HG03025 (cell line): ENCODE data around the gene RCAN1.
"Not testable (repeated sequence)": the region's sequence is repeated elsewhere in the genome, so short reads cannot be mapped to it uniquely, and the experiment has no call there.

Experiments used
- ATAC-seq: cut with Tn5 transposase; IDR thresholded peaks from one replicate; pipeline ENCODE4 v1.9.1; 2021; ENCODE audit warnings: mild to moderate bottlenecking, moderate library complexity; ENCODE audit not compliant: unreplicated experiment, low FRiP score

The RCAN1 gene

DNA sequence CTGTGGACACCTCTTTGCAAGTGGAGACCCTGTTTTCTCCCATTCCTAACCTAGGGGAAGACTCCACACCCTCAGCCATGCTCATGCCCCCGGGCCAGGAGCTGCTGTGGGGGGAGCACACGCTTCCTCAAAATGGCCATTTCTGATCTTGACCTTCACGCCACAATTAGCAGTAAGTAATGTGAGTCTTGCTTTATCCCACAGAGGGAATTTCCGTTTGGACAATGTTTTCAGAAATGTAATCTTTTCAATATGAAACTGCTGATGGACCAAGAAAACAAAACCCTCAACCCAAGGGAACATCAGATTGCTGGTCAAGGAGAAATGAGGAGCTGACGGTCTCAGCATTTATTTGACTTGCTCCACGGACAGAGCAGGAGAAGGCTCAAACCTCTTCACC lies 94.6 kb downstream of the RCAN1 start:
- ATAC-seq = no peak

DNA sequence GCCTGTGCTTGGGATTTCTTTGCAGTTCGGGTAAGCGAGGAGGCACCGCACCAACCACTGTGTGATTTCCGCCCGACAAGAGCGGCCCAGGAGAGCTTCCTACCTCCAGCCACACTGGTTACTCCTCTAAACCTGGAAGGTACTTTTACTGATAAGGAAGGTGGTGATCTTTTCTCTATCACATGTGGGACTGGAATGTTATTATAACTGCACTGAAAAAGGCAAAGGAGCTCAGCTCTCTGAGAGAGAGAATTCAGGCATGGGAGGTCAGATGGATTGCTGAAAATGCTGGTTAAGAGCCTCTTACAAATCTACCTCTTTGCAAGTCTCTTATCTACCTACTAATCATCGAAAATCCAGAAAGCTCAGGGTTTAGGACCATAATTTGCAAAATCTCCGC lies 95.2 kb downstream of the RCAN1 start:
- ATAC-seq = no peak

DNA sequence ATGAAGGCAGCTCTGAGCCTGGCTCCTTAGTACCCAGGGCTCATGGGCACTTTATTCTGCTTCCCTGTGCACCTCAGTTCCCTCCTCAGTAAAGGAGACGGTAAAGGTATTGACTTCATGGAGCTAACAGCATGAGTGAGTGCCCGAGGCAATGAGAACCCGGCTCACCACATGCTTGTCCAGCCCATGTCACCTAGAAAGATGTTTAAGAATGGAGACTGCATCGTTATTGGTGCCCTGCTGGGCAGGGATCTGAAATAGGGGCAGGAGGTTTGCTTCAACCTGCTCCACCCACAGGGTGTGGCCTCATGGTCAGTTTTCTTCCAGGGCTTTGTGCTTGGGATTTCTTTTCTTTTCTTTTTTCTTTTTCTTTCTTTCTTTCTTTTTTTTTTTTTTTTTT lies 95.9 kb downstream of the RCAN1 start:
- ATAC-seq = no peak

DNA sequence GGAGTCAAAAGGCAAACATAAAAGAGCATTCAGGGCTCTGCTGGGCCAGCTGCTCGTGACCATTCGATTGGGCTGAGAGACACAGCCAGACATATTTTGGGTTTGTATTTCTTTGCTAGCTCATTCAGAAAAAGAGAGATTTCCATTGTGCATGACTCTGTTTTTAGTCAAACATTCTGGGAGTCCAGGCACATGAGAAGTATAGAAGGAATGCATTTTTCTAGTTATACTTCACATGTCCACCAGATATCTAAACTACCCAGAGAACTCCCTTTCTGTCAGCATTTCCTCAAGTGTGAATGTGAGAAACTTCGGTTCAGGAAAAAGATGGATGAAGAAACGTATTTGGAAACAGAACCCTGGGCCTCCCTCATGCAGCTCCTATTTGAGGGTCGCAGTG lies 96.6 kb downstream of the RCAN1 start:
- no peak for ATAC-seq

DNA sequence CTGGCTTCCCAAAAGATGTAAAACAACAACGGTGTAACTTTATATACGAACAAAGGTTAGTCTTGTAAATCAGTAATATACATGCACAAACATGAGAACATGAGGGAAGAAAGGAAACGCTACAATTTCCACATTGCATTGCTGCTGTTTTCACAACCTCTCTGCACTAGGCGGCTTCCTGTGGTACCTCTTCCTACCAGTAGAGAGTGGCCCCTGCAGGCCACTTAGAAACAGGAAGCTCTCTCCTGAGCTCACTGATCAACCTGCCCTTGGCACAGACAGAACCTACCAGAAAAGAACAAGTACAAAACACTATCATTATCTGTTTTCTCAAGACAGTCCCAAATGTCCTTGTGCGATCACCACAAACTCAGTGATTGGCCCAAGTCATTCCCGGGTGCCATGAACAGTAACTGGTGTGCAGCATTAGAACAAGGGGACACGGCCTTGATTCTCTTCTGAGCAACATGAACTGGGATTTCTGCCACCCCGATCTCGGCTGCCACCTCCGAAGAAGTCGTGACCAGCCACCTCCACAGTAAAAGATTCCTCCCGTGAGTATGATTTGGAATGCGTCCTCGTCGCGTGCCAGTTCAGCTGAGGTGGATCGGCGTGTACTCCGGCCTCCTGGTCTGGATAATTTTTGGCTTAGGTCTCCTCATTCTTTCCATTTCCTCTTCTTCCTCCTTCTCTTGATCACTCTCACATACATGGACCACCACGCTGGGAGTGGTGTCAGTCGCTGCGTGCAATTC lies 97.2 kb downstream of the RCAN1 start:
- ATAC-seq = no peak

DNA sequence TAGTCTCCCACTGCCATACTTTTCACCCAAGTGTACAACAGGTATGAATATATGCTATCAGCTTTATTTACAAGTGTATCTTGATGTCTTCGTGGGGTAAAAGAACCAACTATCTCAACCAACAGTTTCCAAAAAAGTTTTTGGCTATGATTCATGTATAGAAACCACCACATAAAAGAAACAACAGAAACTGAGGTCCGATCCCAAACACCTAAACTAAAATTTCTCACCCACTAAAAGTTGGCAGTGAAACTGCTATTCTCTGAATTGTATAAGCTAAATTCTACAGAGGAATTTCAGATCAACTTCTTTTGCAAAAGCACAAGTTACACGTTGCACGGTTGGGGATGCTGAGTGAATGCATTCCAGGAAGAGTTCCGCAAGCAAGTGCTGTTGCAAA lies 97.9 kb downstream of the RCAN1 start:
- no peak for ATAC-seq

DNA sequence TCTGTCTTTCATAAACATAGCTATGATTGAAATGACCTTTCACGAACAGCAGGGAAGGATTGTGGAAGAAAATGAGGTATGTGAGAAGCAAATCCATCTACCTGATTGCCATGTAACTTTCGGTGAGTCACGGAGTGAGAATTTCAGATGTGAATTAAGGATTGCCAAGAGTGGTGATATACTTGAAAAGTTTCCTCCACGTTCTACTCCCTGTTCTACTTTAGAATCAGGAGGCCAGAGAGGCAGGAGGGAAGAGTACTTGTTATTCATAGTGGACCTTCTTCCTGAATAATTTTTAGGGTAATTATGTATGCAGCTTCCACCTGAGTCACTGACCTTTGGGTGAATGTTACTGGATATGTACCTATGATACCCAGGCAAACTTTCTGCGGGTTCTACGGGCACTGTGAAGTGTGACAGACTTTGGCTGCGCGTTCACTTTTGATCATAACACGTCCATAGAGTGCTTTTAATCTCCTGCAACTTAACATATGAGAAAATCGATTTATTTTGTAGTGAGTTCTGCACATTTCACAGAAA lies 100.3 kb downstream of the RCAN1 start:
- ATAC-seq = no peak

DNA sequence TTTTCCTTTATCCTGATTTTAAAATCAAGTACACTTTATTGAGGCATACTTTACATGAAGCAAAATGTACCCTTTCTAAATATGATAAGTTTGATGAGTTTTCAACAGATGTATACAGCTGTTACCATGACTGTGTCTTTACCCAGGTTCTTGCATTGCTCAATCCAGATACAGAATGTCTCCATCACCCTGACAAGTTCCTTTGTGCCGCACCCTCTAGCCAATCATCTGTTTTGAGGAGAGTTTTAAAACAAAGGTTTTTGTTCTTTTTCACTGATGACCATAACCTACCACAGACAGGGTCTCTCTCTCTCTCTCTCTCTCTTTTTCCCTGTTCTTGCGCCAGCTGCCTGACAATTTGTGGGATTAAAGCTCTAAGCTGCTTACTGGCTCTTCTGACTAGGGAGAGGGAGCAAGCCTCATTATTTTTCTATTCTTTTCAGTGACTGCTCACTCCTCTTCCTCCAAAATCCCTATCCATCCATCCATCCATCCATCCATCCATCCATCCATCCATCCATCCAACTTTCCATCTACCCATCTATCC lies 101.7 kb downstream of the RCAN1 start:
- ATAC-seq = no peak

DNA sequence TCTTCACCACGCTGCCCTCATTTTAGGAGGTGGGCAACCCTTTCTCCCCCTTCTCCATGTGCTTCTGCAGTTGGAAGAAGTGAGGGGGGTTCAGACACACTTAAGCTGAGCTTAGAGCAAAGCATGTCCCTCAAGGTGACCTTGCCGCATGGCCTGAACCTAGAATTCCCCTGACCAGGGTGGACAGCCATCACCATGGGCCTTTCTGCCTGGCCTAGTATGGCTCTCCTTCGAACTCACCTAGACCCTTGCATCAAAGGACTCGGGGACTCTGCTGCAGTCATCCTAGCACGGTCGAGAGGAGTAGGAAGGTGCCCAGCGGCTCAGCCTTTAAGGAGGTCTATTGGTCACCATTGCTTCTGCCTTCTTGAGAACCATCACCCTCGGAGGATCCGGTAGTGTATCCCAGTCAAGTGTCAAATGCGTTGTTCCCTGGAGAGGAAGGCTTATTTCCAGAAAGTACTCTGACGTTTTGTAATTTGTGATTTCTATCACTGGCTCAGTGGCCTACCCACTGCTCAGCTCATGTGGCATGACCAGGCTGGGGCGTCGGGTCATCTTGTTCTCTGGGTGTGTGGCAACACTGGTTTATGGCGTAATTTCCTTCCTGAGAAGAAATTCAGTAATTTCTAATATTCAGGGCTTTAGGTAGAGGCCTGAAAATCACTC lies 103.0 kb downstream of the RCAN1 start, which contains the start of gene KCNE1:
Gene KCNE1 (minus strand): TSS at position 424 of the 669 bp plus-strand sequence. CDS start 62,576 bp downstream, outside the sequence.
- ATAC-seq = no peak

DNA sequence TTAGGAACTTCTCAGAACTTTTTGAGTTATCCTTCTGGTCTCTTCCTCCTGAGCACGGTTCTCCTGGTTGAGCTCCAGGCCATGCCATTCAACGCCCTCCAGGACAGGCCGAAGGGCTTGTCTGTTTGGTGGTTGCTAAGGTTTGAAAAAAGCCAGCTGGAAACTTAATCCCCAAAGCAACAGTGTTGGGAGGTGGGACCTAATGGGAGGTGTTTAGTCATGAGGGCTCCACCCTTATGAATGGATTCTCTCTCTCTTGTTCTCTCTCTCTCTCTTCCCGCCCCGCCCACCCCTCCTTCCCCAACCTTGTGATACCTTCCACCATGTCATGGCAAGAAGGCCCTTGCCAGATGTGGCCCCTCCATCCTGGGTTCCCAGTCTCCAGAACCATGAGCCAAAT lies 103.7 kb downstream of the RCAN1 start:
- no peak for ATAC-seq

DNA sequence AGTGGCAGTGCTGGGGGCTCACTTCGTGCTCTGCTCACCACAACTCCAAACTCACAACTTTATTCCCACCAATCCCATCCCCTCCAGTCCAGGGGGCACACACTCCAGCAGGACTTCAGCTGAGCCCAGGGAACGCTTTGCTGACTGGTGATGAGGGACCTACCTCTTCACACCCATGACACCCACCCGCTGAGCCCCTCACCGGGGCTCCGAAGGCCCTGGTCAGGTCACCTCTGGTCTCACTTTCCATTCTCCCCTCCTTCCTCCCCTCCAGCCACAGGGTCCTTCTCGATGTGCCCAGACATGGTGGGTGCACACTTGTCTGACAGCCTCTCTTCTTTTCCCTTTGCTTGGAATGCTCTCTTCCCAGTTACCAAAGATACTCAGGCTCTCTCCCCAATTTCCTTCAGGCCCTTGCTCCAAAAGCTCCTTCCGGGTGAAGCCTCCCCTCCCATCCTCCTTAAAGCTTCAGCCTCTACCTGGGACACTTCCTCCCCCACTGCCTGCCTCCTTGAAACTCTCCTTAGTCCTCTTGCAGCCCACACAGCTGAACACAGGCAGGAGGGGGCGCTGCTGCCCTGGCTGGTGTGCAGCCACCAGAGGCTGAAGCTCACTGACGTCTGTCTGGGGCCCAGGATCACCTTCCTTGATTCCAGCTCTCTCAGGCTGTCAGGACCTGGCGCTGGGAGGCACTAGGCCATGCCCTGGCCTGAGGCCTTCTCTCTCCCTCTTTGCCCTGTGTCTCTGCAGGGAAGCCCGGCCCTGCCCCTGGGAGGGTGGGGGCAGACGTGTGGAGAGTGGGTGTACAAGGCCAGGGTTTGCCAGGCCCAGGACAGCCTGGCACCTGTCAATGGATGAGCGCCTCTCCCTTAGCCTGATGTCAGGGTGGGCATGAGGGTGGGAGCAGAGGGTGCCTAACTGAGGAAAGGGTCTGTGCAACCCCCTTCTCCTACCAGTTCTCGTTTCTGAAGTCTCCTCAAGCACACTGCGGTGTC lies 104.5 kb downstream of the RCAN1 start:
- ATAC-seq = no peak

DNA sequence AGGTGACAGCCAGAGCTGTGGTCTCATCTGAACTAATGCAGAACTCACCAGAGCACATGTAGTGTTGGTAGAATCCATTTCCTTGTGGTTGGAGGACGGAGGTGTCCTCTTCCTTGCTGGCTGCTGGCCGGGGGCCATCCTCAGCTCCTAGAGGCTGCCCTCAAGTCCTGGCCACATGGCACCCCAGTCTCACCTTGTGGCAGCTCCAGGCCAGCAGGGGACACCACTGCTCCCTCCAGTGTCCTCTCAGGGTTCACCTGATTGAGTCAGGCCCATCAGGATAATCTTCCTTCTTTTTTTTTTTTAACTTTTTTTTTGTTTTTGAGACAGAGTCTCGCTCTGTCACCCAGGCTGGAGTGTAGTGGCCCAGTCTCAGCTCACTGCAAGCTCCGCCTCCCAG lies 105.8 kb downstream of the RCAN1 start:
- ATAC-seq = no peak

DNA sequence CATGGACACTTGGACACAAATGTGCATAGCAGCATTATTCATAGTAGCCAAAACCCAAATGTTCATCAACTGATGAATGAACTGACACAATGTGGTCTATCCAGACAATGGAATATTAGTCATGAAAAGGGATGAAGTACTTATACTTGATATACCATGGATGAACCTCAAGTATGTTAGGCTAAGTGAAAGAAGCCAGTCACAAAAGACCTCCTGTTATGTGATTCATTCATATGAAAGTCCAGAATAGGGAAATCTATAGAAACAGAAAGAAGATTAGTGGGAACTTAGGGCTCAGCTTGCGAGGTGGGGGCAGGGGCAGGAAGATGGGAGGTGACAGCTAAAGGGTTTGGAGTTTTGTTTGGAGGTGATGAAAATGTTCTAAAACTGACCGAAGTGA lies 110.3 kb downstream of the RCAN1 start:
- ATAC-seq = no peak

DNA sequence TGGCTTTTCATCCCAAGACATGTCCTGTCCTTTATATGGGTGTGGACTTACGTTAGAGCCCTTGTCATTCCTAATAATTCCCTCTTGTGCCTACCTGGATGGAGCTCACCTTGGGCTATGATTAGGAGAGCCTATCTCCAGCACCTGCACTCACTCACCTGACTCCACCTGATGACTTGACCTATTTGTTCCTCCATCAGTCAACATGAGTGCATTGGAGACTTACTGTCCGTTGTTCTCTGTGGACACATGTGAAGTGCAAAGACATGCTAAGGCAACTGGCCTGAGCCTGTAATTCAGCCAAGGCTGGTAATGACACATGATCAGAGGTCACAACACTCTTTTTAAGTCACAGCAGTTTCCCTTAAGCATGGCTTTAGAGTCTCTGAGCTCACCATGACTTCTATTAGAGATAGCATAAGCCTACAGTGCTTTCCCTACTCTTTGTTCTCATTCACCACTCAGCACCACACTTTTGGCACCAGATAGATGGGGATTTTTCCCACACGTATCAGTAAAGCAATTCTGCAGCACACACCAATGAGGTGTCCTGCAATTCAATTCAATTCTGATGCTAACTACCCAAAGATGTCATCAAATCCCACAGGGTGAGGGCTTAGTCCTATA lies 112.3 kb downstream of the RCAN1 start:
- no peak for ATAC-seq

DNA sequence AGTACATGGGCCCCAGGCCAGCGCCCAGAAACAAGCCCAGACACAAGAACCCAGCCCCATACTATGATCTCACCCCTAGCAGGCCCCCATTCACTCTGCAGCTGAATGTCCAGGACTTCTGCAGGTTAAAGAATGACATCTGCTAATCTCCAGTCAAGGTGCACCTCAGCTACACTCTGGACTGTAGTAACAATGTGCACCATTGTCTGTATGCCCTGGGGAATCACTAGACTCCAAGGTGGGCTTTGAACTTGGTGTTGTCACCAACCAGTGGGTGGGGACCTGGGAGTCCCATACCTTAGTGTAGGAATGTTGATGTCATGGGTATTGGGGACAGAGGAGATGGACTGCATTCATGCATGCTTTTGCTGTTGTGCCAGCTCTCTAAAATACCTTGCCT lies 113.2 kb downstream of the RCAN1 start:
- no peak for ATAC-seq

DNA sequence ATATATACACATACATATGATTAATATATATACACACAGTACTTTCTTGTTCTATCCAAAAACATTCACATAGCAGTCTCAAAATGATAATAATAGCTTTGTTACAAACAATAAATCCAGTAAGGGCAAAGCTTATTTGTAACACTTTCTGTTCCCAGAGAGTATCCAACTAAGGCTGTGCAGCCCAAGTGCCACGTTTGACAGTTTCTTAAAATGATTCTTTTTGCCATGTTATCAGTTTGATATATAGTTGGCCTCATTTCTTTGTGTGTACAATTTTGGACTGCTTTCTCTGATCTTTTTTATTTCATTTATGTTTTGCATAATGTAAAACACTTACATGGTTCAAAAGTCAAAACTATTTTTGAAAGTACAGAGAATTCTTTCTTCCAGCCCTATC lies 114.7 kb downstream of the RCAN1 start:
- no peak for ATAC-seq

DNA sequence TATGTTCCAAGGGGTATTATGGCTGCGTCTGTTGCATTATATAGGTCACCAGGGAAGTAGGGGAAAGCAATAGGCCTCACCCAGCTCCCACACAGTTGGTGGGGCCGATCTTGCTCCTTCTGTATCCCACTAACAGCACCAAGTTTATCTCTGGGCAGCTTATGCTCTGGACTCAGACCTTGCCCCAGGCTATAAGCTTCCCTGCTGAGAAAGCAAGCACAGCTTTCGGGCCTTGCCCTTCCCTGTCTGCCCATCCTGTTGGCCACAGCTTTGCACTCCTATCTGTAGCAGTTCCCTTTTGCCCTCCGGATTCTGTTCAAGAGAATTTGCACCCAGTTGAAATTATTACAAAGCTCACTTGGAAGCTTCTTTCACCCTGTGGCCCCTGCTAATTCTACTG lies 115.8 kb downstream of the RCAN1 start:
- ATAC-seq = no peak

DNA sequence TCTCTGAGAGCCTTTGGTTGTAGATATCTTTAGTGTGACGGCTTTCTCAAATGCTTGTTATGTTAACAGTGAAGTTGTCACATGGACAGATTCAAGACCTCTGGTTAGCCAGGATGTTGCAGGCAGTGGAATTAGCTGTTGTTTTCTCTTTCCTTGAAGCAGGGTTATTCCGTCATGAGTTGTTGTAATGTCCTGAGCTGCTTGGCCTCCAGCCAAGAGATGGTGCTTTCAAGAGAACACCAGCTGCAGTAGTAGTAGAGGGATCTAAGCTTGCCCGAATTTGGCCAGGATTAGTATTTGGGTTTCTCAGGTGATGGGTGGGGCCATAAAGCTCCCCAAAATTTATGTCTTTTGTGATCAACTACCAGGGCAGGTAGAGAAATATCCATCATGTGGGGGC lies 116.3 kb downstream of the RCAN1 start:
- no peak for ATAC-seq

DNA sequence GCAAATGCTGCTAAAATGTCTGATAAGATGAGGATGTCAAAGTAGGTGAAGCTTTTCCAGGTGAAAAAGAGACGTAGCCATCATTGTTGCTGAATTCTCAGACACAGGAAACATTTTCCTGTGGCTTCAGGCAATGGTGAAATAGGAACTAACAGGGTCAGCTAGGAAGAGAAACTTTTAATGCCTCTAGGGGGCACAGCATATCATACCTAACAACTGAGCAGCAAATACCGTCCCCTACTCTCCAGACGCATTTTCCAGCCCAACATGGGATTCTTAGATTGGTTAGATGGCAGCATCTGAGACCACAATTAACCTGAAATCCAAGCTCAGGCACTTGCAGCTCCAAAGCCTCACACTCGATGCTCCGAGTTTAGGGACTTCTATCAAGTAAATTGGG lies 131.1 kb downstream of the RCAN1 start:
- ATAC-seq = not testable (repeated sequence)

DNA sequence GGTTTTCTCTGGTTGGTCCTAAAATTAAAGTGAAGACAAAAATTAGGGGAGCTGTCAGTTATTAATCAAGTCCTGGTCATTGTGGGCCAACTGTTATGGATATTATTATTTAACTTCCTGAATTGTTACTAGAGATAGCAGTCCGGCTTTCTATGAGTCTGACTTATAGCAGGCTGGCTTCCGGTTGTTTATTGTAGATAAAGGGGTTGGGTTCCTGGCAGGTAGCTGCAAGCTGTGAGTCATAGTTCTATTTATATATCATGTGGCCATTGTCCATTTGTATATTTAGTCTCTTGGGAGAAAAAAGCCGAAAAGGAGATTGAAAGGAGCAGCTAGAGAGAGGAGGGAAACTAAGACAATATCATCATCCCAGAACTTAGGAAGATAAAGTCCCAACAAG lies 131.5 kb downstream of the RCAN1 start:
- not testable (repeated sequence) for ATAC-seq
